GM12891 (cell line): ENCODE measurements around the gene LAMA2.

ENCODE experiments used
- PAX5 ChIP-seq: IDR thresholded peaks from 2 replicates; pipeline ENCODE4 v1.6.1; 2011; ENCODE audit warnings: low read length, moderate library complexity, mild to moderate bottlenecking; ENCODE audit not compliant: insufficient read depth, severe bottlenecking
- POLR2A ChIP-seq: IDR thresholded peaks from 2 replicates; pipeline ENCODE4 v1.6.1; 2011; ENCODE audit warnings: low read depth, low read length, control low read depth
- POLR2AphosphoS5 ChIP-seq: IDR thresholded peaks from 2 replicates; pipeline ENCODE4 v1.6.1; 2011; ENCODE audit warnings: low read depth, low read length, control low read depth
- SPI1 ChIP-seq: IDR thresholded peaks from 2 replicates; pipeline ENCODE4 v1.6.1; 2011; ENCODE audit warnings: low read depth, low read length, control low read depth
- TAF1 ChIP-seq: IDR thresholded peaks from 2 replicates; pipeline ENCODE4 v1.6.1; 2011; ENCODE audit warnings: low read depth, low read length, control low read depth

DNA sequence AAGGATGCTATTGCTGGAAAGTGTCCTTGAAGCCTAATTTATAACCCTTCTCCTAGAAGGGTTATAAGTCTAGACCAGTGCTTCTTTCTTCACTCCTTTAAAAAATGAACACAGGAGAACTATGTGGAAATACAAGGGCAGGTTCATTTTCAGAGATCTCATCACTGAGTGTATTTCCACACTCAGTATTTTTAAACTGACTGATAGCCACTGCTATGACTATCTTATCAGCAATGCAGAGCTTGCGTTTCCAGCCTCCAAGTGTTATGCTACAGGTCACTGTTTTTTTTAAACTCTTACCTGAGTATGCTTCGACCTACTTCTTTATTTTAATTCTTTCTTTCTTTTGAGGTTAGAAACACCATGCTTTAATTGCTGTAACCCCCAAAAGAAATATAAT, 508.0 kb downstream of the LAMA2 start:
- no peak for TF ChIP-seq POLR2A
- no peak for TF ChIP-seq POLR2AphosphoS5
- TF ChIP-seq TAF1 = no peak
- TF ChIP-seq SPI1 = no peak
- no peak for TF ChIP-seq PAX5
